ENCODE results near the gene ADRA1B.

GRCh38 chr5:159921721-159922120, 5.4 kb downstream of the ADRA1B start:
- TF ChIP-seq CTCF (IDR thresholded peaks at IDR 0.05 in 2 of 3, conservative IDR thresholded peaks at IDR 0.05 in 1 of 3; ENCODE audit: control insufficient read depth in 2 of 3, extremely low read depth in 1 of 3, insufficient read depth in 1 of 3, low read depth in 3 of 3, low read length in 3 of 3) (no peak), BRCA1 (IDR thresholded peaks at IDR 0.05; ENCODE audit: low read depth, low read length) (no peak), CHD2 (IDR thresholded peaks at IDR 0.05; ENCODE audit: borderline replicate concordance, low read depth, low read length) (no peak)
